ENCODE data around the gene ATF1. TPM values are rescaled to one million over a fixed set of nuclear protein-coding genes. Genes with fewer than 3 reads are reported as not detected.
"Not testable (repeated sequence)": the region's sequence is repeated elsewhere in the genome, so short reads cannot be mapped to it uniquely, and the experiment has no call there.

ATF1 gene
- total RNA-seq, 1 donor from 2014 or later: 16.2 TPM

DNA sequence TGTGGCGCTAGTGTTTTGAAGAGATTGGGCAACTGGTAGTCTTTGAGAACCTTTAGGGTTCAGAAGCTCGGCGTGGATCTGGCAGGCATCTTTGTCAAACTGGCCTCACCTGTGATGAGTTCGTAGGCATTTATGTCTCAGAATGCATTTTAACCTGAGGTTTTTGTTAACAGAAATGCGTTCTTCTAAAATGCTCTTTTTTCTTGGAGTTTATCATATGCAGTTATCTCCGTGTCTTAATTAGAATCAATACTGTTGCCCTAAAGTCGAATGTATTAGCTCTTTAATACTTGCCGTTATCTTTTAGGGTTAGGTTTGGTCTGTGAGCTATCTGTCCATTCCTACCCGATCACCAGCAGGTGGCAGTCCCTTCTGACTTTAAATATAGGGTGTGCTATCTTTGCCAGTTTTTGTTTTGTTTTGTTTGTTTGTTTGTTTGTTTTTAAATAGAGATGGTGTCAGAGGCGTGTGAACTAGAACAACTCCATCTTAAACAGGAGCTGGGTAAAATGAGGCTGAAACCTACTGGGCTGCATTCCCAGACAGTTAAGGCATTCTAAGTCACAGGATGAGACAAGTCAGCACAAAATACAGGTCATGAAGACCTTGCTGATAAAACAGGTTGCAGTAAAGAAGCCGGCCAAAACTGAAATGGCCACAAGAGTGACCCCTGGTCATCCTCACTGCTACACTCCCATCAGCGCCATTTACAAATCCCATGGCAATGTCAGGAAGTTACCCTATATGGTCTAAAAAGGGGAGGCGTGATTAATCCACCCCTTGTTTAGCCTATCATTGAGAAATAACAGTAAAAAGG, 1.4 kb downstream of the ATF1 start:
- TF ChIP-seq, protein P1, sequence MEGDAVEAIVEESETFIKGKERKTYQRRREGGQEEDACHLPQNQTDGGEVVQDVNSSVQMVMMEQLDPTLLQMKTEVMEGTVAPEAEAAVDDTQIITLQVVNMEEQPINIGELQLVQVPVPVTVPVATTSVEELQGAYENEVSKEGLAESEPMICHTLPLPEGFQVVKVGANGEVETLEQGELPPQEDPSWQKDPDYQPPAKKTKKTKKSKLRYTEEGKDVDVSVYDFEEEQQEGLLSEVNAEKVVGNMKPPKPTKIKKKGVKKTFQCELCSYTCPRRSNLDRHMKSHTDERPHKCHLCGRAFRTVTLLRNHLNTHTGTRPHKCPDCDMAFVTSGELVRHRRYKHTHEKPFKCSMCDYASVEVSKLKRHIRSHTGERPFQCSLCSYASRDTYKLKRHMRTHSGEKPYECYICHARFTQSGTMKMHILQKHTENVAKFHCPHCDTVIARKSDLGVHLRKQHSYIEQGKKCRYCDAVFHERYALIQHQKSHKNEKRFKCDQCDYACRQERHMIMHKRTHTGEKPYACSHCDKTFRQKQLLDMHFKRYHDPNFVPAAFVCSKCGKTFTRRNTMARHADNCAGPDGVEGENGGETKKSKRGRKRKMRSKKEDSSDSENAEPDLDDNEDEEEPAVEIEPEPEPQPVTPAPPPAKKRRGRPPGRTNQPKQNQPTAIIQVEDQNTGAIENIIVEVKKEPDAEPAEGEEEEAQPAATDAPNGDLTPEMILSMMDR (IDR thresholded peaks at IDR 0.05; ENCODE audit: unreplicated experiment): peak; percentile 69
- Mint-ChIP-seq H3K4me1 (ENCODE audit: unreplicated experiment) (peaks cover 12% of the 10 kb centered on the region), H3K4me3 (ENCODE audit: unreplicated experiment) (peak overlapping the region; percentile 90), H3K27ac (ENCODE audit: unreplicated experiment) (peak overlapping the region; percentile 68), H3K36me3 (ENCODE audit: low read depth, unreplicated experiment) (peaks cover 10% of the 10 kb centered on the region), H3K9me3 (ENCODE audit: unreplicated experiment) (no peaks in the 10 kb centered on the region), H3K27me3 (ENCODE audit: unreplicated experiment) (peaks cover 6% of the 10 kb centered on the region)
- DNase-seq (ENCODE audit: low spot score): peak; percentile 31

DNA sequence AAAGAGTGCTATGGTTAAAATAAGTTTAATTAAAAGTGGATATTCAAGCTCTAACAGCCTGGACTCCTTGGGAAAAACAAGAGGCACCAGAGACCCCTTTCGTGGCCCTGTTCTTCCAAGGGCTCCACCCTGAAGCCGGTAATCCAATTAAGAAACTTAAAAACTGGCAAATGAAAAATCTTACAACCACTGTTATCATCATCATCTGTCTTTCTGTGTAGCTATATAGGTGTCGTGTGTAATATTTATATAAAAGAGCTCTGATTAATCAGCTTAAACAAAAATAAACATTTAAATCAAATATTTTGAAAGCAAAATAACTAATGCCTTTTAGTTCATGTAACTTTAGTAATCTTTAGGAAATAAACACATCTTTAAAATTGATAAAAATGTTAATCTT, 4.5 kb downstream of the ATF1 start:
- Mint-ChIP-seq H3K27me3 (ENCODE audit: unreplicated experiment) (no peaks in the 10 kb centered on the region), H3K36me3 (ENCODE audit: low read depth, unreplicated experiment) (peaks cover 12% of the 10 kb centered on the region), H3K27ac (ENCODE audit: unreplicated experiment) (no peak overlapping the region), H3K4me1 (ENCODE audit: unreplicated experiment) (peaks cover 8% of the 10 kb centered on the region), H3K4me3 (ENCODE audit: unreplicated experiment) (no peak overlapping the region), H3K9me3 (ENCODE audit: unreplicated experiment) (no peaks in the 10 kb centered on the region)
- DNase-seq (ENCODE audit: low spot score): no peak
- TF ChIP-seq, protein P1 (IDR thresholded peaks at IDR 0.05; ENCODE audit: unreplicated experiment): no peak

DNA sequence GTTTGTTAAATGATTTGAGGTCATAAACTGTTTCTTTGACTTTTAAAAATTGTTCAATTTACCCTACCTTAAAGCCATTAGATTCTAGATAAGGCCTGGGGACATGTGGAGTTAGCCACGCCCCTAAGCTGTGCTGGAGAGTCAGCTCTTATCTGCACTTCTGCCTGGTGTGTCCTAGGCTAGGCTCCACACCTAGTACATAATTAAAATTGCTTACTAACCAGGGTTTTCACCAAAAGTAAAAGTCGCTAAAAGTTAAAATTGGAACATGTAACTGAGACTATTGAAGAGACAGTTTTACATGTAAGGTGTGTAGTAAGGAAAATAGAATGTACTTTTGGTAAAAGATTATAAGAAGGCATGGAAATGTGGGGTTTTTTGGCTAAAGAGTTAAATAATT, 4.9 kb downstream of the ATF1 start:
- H3K36me3 Mint-ChIP-seq (ENCODE audit: low read depth, unreplicated experiment): peaks cover 12% of the 10 kb centered on the region
- DNase-seq (ENCODE audit: low spot score); H3K4me3 Mint-ChIP-seq (ENCODE audit: unreplicated experiment); H3K27me3 Mint-ChIP-seq (ENCODE audit: unreplicated experiment); H3K4me1 Mint-ChIP-seq (ENCODE audit: unreplicated experiment); H3K27ac Mint-ChIP-seq (ENCODE audit: unreplicated experiment); H3K9me3 Mint-ChIP-seq (ENCODE audit: unreplicated experiment): not testable (repeated sequence)

DNA sequence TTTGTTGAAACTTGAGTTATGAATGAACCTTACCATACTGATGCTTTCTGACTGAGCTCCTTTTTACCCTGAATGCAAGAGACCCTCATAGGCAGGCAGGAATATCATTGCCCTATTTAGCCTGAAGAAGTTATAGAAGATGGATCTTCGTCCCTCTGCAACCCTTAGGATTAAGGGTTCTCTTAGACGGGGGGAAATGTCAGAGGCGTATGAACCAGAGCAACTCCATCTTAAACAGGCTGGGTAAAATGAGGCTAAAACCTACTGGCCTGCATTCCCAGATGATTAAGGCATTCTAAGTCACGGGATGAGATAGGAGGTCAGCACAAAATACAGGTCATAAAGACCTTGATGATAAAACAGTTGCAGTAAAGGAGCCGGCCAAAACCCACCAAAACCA, 7.5 kb downstream of the ATF1 start:
- Mint-ChIP-seq H3K27ac (ENCODE audit: unreplicated experiment) (no peak overlapping the region), H3K36me3 (ENCODE audit: low read depth, unreplicated experiment) (peaks cover 7% of the 10 kb centered on the region), H3K4me3 (ENCODE audit: unreplicated experiment) (no peak overlapping the region)

DNA sequence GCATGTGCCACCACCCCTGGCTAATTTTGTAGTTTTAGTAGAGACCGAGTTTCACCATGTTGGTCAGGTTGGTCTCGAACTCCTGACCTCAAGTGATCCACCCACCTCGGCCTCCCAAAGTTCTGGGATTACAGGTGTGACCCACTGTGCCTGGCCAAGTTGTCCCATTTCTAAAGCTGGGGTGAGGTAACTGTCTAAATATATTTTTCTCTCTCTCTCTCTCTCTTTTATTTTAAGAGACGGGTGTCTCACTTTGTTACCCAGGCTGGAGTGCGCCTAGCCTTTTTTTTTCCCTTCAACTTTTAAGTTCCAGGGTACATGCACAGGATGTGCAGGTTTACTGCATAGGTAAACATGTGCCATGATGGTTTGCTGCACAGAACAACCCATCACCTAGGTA, 8.6 kb downstream of the ATF1 start:
- TF ChIP-seq, protein P1 (IDR thresholded peaks at IDR 0.05; ENCODE audit: unreplicated experiment): no peak
- H3K36me3 Mint-ChIP-seq (ENCODE audit: low read depth, unreplicated experiment): peaks cover 7% of the 10 kb centered on the region
- no peak overlapping the region for H3K27ac Mint-ChIP-seq (ENCODE audit: unreplicated experiment)
- DNase-seq (ENCODE audit: low spot score): no peak
- H3K4me3 Mint-ChIP-seq (ENCODE audit: unreplicated experiment): no peak overlapping the region
- H3K9me3 Mint-ChIP-seq (ENCODE audit: unreplicated experiment): no peaks in the 10 kb centered on the region
- no peaks in the 10 kb centered on the region for H3K4me1 Mint-ChIP-seq (ENCODE audit: unreplicated experiment)
- no peaks in the 10 kb centered on the region for H3K27me3 Mint-ChIP-seq (ENCODE audit: unreplicated experiment)

More for the DNA sequence above, 7.5 kb downstream of the ATF1 start:
- DNase-seq (ENCODE audit: low spot score): no peak
- H3K9me3 Mint-ChIP-seq (ENCODE audit: unreplicated experiment): no peaks in the 10 kb centered on the region
- H3K27me3 Mint-ChIP-seq (ENCODE audit: unreplicated experiment): no peaks in the 10 kb centered on the region
- TF ChIP-seq, protein P1 (IDR thresholded peaks at IDR 0.05; ENCODE audit: unreplicated experiment): no peak
- no peaks in the 10 kb centered on the region for H3K4me1 Mint-ChIP-seq (ENCODE audit: unreplicated experiment)

Data from endothelial cell (in vitro differentiated cells).